GM19324 (cell line): ENCODE results near the gene ZHX3.

Experiments
- ATAC-seq: cut with Tn5 transposase; IDR thresholded peaks from one replicate; pipeline ENCODE4 v1.9.1; 2021; ENCODE audit warnings: mild to moderate bottlenecking, moderate library complexity; ENCODE audit not compliant: unreplicated experiment, low FRiP score

The ZHX3 gene

GRCh38 chr20:41176711-41177552 is 140.6 kb downstream of the ZHX3 start:
- ATAC-seq = no peak

GRCh38 chr20:41175727-41176330 is 141.7 kb downstream of the ZHX3 start:
- no peak for ATAC-seq

- ATAC-seq = no peak
Measured at GRCh38 chr20:41175201-41175651, 142.3 kb downstream of the ZHX3 start.

GRCh38 chr20:41174782-41175181 is 142.7 kb downstream of the ZHX3 start:
- no peak for ATAC-seq

- no peak for ATAC-seq
Measured at GRCh38 chr20:41174373-41174772, 143.2 kb downstream of the ZHX3 start.

- no peak for ATAC-seq
Measured at GRCh38 chr20:41173791-41174341, 143.7 kb downstream of the ZHX3 start.

- no peak for ATAC-seq
Measured at GRCh38 chr20:41173161-41173721, 144.3 kb downstream of the ZHX3 start.

- no peak for ATAC-seq
Measured at GRCh38 chr20:41172296-41173140, 145.0 kb downstream of the ZHX3 start.

GRCh38 chr20:41171736-41172295 is 145.7 kb downstream of the ZHX3 start:
- no peak for ATAC-seq

GRCh38 chr20:41170386-41171105 is 147.0 kb downstream of the ZHX3 start:
- ATAC-seq = no peak

GRCh38 chr20:41169791-41170351 is 147.7 kb downstream of the ZHX3 start:
- ATAC-seq = no peak

GRCh38 chr20:41169162-41169690 is 148.3 kb downstream of the ZHX3 start:
- no peak for ATAC-seq

GRCh38 chr20:41168281-41169161 is 149.0 kb downstream of the ZHX3 start:
- ATAC-seq = no peak

- no peak for ATAC-seq
Measured at GRCh38 chr20:41167481-41168253, 149.9 kb downstream of the ZHX3 start.

GRCh38 chr20:41167118-41167470 is 150.4 kb downstream of the ZHX3 start:
- no peak for ATAC-seq

- no peak for ATAC-seq
Measured at GRCh38 chr20:41166201-41167117, 151.1 kb downstream of the ZHX3 start.
